ENCODE data around the gene ZNF682. TPM values are rescaled to one million over a fixed set of nuclear protein-coding genes. Genes with fewer than 3 reads are reported as not detected.
A peak's percentile ranks its signal among the peaks of the same experiment; 100 is the strongest.
"Not testable (repeated sequence)": the region's sequence is repeated elsewhere in the genome, so short reads cannot be mapped to it uniquely, and the experiment has no call there.

ZNF682 gene
- 10 to 100 TPM in 1 of 4 donors, 1 to 10 TPM in 3; 3.1 to 11.6 (median 6.4) TPM for total RNA-seq

DNA sequence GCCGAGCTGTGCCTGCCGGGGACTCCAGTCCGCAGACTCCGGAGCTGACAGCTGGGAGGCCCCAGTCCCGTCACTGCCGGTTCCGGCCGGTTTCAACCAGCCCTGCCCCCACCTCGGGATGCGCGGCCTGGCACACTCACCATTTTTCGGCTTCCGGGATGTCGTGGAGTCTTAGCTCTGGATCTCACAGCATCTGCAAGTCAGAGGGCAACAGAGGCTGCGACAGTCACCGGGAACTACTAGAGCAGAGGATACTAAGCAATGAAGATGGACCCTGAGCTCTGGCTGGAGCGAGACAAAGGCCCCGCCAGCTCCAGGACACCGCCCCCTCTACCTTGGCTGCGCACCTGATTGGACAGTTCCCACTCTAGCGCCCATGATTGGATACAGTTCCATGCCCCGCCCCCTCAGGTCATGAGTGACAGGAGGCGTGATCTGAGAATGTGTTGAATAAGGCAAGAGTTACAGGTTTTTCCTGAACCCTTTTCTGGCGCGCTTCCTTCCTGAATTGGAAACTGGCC is at the start of gene ZNF682:
ZNF682 (minus strand) TSS at position 303 of the 521 bp plus-strand sequence; CDS start at position 143, 160 bp downstream.
- H3K27ac ChIP-seq = peak within 1 kb of the TSS; percentile 73
- peaks cover 14% of the 10 kb centered on the region for H3K4me1 ChIP-seq
- peak; percentile 98 to 99 for DNase-seq (ENCODE audit: low spot score in 2 of 2)
- TF ChIP-seq POLR2AphosphoS5 (IDR thresholded peaks at IDR 0.05) (peak in 1 of 3 donors; percentile 85), EP300 (IDR thresholded peaks at IDR 0.05) (no peak)
- 0% methylated on average over 17 of the region's 25 CpGs for WGBS
- H3K9me3 ChIP-seq = no peaks in the 10 kb centered on the region
- peak within 1 kb of the TSS; percentile 84 for H3K4me3 ChIP-seq
- H3K36me3 ChIP-seq = no peaks in the 10 kb centered on the region
- H3K27me3 ChIP-seq = peaks cover 4% of the 10 kb centered on the region

DNA sequence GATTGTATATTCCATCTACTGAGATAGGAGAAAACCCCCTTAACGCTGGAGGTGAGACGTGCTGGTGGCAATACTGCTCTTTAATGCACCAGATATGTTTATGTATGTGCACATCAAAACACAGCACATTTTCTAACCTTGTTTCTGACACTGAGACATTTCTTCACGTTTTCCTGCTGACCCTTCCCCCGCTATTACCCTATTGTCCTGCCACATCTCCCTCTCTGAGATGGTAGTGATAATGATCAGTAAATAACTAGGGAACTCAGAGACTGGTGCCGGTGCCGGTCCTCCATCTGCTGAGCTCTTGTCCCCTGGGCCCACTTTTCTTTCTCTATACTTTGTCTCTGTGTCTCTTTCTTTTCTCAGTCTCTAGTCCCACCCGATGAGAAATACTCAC is 43.6 kb upstream of the ZNF682 start:
- not testable (repeated sequence) for H3K27me3 ChIP-seq; H3K9me3 ChIP-seq; DNase-seq (ENCODE audit: low spot score in 2 of 2); H3K27ac ChIP-seq; H3K4me3 ChIP-seq; H3K36me3 ChIP-seq
- H3K4me1 ChIP-seq = peaks cover 15% of the 10 kb centered on the region
- 72% methylated on average over 7 of the region's 7 CpGs for WGBS

DNA sequence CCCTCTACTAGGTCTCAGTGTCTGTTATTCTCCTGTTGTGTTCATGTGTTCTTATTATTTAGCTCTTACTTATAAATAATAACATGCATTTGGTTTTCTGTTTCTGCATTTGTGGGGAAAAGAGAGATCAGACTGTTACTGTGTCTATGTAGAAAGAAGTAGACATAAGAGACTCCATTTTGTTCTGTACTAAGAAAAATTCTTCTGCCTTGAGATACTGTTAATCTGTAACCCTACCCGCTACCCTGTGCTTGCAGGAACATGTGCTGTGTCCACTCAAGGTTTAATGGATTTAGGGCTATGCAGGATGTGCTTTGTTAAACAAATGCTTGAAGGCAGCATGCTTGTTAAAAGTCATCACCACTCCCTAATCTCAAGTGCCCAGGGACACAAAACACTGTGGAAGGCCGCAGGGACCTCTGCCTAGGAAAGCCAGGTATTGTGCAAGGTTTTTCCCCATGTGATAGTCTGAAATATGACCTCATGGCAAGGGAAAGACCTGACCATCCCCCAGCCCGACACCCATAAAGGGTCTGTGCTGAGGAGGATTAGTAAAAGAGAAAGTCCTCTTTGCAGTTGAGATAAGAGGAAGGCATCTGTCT is 43.0 kb upstream of the ZNF682 start:
- WGBS = 75% methylated on average over 3 of the region's 3 CpGs
- H3K9me3 ChIP-seq; H3K27me3 ChIP-seq; H3K36me3 ChIP-seq; DNase-seq (ENCODE audit: low spot score in 2 of 2); H3K4me3 ChIP-seq; H3K27ac ChIP-seq: not testable (repeated sequence)
- peaks cover 15% of the 10 kb centered on the region for H3K4me1 ChIP-seq

DNA sequence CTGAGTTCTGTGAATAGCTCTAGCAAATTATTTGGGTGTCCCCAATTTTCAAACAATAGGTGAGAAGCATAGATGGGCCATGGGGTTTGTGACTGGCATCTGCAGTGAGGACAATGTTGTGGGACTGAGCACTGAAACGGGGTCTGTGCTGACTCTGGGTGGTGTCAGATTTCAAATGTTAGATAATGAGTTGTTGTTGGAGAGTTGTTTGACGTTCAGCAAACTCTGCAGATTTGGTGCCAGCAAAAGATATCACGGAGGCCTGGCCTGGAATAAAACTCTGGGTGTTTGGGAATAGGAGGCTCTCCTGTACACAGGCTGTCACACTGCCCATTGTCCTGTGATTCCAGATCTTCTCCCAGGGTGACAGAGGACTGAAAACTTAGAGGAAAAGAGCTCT is 41.4 kb upstream of the ZNF682 start:
- Histone ChIP-seq H3K27me3 (no peaks in the 10 kb centered on the region), H3K9me3 (no peaks in the 10 kb centered on the region), H3K36me3 (no peaks in the 10 kb centered on the region), H3K4me3 (no peak overlapping the region), H3K4me1 (peaks cover 15% of the 10 kb centered on the region), H3K27ac (no peak overlapping the region)
- 47% methylated on average over 3 of the region's 3 CpGs for WGBS
- no peak for DNase-seq (ENCODE audit: low spot score in 2 of 2)
- TF ChIP-seq, protein P1, sequence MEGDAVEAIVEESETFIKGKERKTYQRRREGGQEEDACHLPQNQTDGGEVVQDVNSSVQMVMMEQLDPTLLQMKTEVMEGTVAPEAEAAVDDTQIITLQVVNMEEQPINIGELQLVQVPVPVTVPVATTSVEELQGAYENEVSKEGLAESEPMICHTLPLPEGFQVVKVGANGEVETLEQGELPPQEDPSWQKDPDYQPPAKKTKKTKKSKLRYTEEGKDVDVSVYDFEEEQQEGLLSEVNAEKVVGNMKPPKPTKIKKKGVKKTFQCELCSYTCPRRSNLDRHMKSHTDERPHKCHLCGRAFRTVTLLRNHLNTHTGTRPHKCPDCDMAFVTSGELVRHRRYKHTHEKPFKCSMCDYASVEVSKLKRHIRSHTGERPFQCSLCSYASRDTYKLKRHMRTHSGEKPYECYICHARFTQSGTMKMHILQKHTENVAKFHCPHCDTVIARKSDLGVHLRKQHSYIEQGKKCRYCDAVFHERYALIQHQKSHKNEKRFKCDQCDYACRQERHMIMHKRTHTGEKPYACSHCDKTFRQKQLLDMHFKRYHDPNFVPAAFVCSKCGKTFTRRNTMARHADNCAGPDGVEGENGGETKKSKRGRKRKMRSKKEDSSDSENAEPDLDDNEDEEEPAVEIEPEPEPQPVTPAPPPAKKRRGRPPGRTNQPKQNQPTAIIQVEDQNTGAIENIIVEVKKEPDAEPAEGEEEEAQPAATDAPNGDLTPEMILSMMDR (IDR thresholded peaks at IDR 0.05) = no peak
- TF ChIP-seq POLR2A (IDR thresholded peaks at IDR 0.05) = no peak
- no peak for TF ChIP-seq POLR2AphosphoS5 (IDR thresholded peaks at IDR 0.05)
- TF ChIP-seq EP300 (IDR thresholded peaks at IDR 0.05) = no peak

DNA sequence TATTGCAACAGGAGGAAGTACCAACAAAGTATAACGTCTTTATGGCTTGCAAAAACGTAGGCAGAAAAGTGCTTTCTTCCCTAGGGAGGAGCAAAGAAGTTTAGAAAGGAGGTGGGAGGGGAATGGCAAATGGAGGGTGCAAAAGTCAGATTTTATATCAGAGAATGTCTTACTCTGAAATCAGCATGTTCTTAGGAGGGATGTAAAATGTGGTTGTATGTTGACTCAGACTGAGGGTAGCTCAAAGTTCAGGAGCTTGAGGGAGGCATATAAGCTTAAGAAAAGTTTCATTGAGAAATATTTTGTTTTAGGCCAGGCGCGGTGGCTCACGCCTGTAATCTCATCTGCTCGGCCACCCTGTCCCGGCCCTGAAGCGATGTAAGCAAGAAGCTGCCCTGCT is 40.2 kb upstream of the ZNF682 start:
- TF ChIP-seq, protein P1 (IDR thresholded peaks at IDR 0.05) = no peak
- TF ChIP-seq EP300 (IDR thresholded peaks at IDR 0.05) = no peak
- Histone ChIP-seq H3K27me3 (no peaks in the 10 kb centered on the region), H3K4me1 (peaks cover 15% of the 10 kb centered on the region), H3K4me3 (no peak overlapping the region), H3K27ac (no peak overlapping the region), H3K9me3 (no peaks in the 10 kb centered on the region), H3K36me3 (no peaks in the 10 kb centered on the region)
- 61% methylated on average over 8 of the region's 8 CpGs for WGBS
- DNase-seq (ENCODE audit: low spot score in 2 of 2) = no peak

DNA sequence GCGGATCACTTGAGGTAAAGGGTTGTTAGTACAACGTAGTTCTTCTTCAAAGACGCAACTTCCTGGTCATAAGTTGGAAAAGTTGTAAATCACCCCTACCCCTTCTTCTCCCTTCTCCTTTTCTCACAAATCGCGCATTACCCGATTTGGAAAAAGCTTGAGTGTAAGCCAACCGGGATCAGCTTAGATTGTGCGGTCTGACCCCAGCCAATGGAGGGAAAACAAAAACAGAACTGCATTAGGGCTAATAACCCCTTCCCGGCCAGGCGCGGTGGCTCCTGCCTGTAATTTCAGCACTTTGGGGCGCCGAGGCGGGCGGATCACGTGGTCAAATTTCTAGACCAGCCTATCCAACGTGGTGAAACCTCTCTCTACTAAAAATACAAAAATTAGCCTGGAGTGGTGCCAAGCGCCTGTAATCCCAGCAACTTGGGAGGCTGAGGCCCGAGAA is 39.3 kb upstream of the ZNF682 start:
- TF ChIP-seq POLR2A (IDR thresholded peaks at IDR 0.05) = no peak
- TF ChIP-seq POLR2AphosphoS5 (IDR thresholded peaks at IDR 0.05) = no peak
- TF ChIP-seq, protein P1 (IDR thresholded peaks at IDR 0.05) = no peak
- TF ChIP-seq EP300 (IDR thresholded peaks at IDR 0.05) = no peak
- peaks cover 15% of the 10 kb centered on the region for H3K4me1 ChIP-seq
- peak overlapping the region; percentile 43 for H3K27ac ChIP-seq
- H3K36me3 ChIP-seq = no peaks in the 10 kb centered on the region
- H3K9me3 ChIP-seq = no peaks in the 10 kb centered on the region
- WGBS = 1% methylated on average over 19 of the region's 19 CpGs
- H3K27me3 ChIP-seq = no peaks in the 10 kb centered on the region
- DNase-seq (ENCODE audit: low spot score in 2 of 2) = peak in 1 of 2 donors; percentile 64
- peak overlapping the region; percentile 63 for H3K4me3 ChIP-seq

Data from suprapubic skin (tissue), 4 donors.